Endothelial cell of umbilical vein (primary cell): ENCODE results near the gene ZRANB1. TPM values are rescaled to one million over a fixed set of nuclear protein-coding genes. Genes with fewer than 3 reads are reported as not detected.

Experiments used
- BruUV-seq: library from RNA; stranded (reverse); fragments of 400-500 nt; replicated peaks from 2 replicates; lab custom pipeline; 2021; lab: Mats Ljungman, UMichigan
- CTCF ChIA-PET: fragments of 300-600, 350-600 bp; sonication (Branson Sonifier 250); formaldehyde crosslinking; loops from one replicate; lab custom pipeline; 2021; ENCODE audit warnings: antibody characterized with exemption, inconsistent platforms; lab: Charles Lee
- POLR2A ChIA-PET: fragments of 300-600, 350-600 bp; sonication (Branson Sonifier 250); formaldehyde crosslinking; loops from one replicate; lab custom pipeline; 2021; ENCODE audit warnings: antibody characterized with exemption, inconsistent platforms; lab: Charles Lee
- DNase-seq: peaks from one replicate; pipeline ENCODE4 v3.0.0-alpha.2; 2011; ENCODE audit warnings: low read depth, low spot score
- FAIRE-seq: peaks from 2 replicates; lab custom pipeline; 2011; peaks lifted over from hg19 to GRCh38; lab: Jason Lieb, UNC
- H2AFZ ChIP-seq: 2 replicates; pipeline ENCODE4 v1.6.0; 2012; ENCODE audit warnings: low read depth, low read length, control low read depth, inconsistent platforms
- H3K27ac ChIP-seq: 2 replicates; pipeline ENCODE4 v1.5.1; 2011; ENCODE audit warnings: low read depth, mild to moderate bottlenecking, control low read depth, low read length, moderate library complexity; ENCODE audit not compliant: insufficient read depth
- H3K27me3 ChIP-seq, 2 experiments: 2 replicates each; pipeline versions ENCODE4 v1.6.0 to v1.6.1; 2011; ENCODE audit warnings: low read length in 2 of 2, mixed read lengths in 1 of 2; ENCODE audit not compliant: control insufficient read depth in 2 of 2, insufficient read depth in 2 of 2
- H3K36me3 ChIP-seq, 2 experiments: 2 replicates in 1 of 2; 3 replicates in 1 of 2; pipeline ENCODE4 v1.5.1; 2011; ENCODE audit warnings: low read length in 2 of 2, mild to moderate bottlenecking in 1 of 2, moderate library complexity in 1 of 2; ENCODE audit not compliant: control insufficient read depth in 2 of 2, insufficient read depth in 2 of 2; ENCODE audit errors: extremely low read depth in 1 of 2
- H3K4me1 ChIP-seq: 3 replicates; pipeline ENCODE4 v1.5.1; 2011; ENCODE audit warnings: mild to moderate bottlenecking, low read length; ENCODE audit not compliant: control insufficient read depth, insufficient read depth; ENCODE audit errors: extremely low read depth
- H3K4me2 ChIP-seq: 2 replicates; pipeline ENCODE4 v1.6.1; 2011; ENCODE audit warnings: low read length, control low read depth, mixed read lengths; ENCODE audit not compliant: insufficient read depth
- H3K4me3 ChIP-seq, 3 experiments: fragments of 200-600 bp in 1 of 3; sonication (generic), shearing (Covaris generic) in 1 of 3; replicated peaks in 1 of 3; 2 replicates each; pipeline ENCODE4 v1.5.1; 2011 to 2016; ENCODE audit warnings: control low read depth in 3 of 3, low read length in 3 of 3, mild to moderate bottlenecking in 2 of 3, inconsistent platforms in 1 of 3, low read depth in 1 of 3, moderate library complexity in 1 of 3; ENCODE audit not compliant: insufficient read depth in 1 of 3
- H3K79me2 ChIP-seq: 2 replicates; pipeline ENCODE4 v1.6.0; 2012; ENCODE audit warnings: low read length, inconsistent platforms; ENCODE audit not compliant: control insufficient read depth, insufficient read depth
- H3K9ac ChIP-seq: replicated peaks from 2 replicates; pipeline ENCODE3; 2011; ENCODE audit warnings: low read length, control low read depth; ENCODE audit not compliant: insufficient read depth; ENCODE audit errors: extremely low read depth
- H3K9me1 ChIP-seq: replicated peaks from 3 replicates; pipeline ENCODE4 v1.6.0; 2011; ENCODE audit warnings: mild to moderate bottlenecking, low read length; ENCODE audit not compliant: control insufficient read depth, insufficient read depth; ENCODE audit errors: extremely low read depth
- H3K9me3 ChIP-seq: replicated peaks from 2 replicates; pipeline ENCODE4 v1.5.1; 2012; ENCODE audit warnings: low read length, inconsistent platforms; ENCODE audit not compliant: control insufficient read depth, insufficient read depth
- H4K20me1 ChIP-seq: replicated peaks from 2 replicates; pipeline ENCODE3; 2011; ENCODE audit warnings: mild to moderate bottlenecking, low read length; ENCODE audit not compliant: control insufficient read depth, insufficient read depth; ENCODE audit errors: extremely low read depth
- EZH2 ChIP-seq: IDR thresholded peaks from 2 replicates; pipeline ENCODE4 v1.6.1; 2012; ENCODE audit warnings: borderline replicate concordance, low read depth, mild to moderate bottlenecking, moderate library complexity, low read length, inconsistent platforms; ENCODE audit not compliant: severe bottlenecking
- FOS ChIP-seq: IDR thresholded peaks from 2 replicates; pipeline ENCODE4 v1.6.1; 2011; ENCODE audit warnings: mild to moderate bottlenecking, low read length, moderate library complexity, borderline replicate concordance; ENCODE audit not compliant: insufficient read depth
- GATA2 ChIP-seq: IDR thresholded peaks from 2 replicates; pipeline ENCODE4 v1.7.0; 2011; ENCODE audit warnings: low read depth, mild to moderate bottlenecking, moderate library complexity, mixed read lengths, low read length; ENCODE audit not compliant: insufficient read length, insufficient read depth
- JUN ChIP-seq: IDR thresholded peaks from 2 replicates; pipeline ENCODE4 v1.6.1; 2011; ENCODE audit warnings: borderline replicate concordance, low read depth; ENCODE audit not compliant: insufficient read length, insufficient read depth
- MYC ChIP-seq: IDR thresholded peaks from one replicate; pipeline ENCODE4 v1.6.1; 2011; ENCODE audit warnings: mild to moderate bottlenecking, low read depth, low read length
- POLR2A ChIP-seq: IDR thresholded peaks from 2 replicates; pipeline ENCODE4 v1.6.1; 2012; ENCODE audit warnings: low read depth, mild to moderate bottlenecking, control low read depth, low read length
- POLR2AphosphoS5 ChIP-seq: IDR thresholded peaks from 2 replicates; pipeline ENCODE4 v1.6.1; 2012; ENCODE audit warnings: low read depth, mild to moderate bottlenecking, control low read depth, low read length, moderate library complexity; ENCODE audit not compliant: insufficient read depth
- dilution Hi-C: fragments of 300-500 bp; cut with MboI; formaldehyde crosslinking; loops from one replicate; pipeline ENCODE4 v1.15.0; 2019; ENCODE audit warnings: low sequenced_read_pairs; ENCODE audit not compliant: extremely low pct_ligation_motif_present
- intact Hi-C: fragments of 100-400 bp; cut with micrococcal nuclease; formaldehyde crosslinking; loops from one replicate; pipeline ENCODE4 v1.10.0; 2022
- polyA plus RNA-seq, 4 experiments: library from polyadenylated mRNA; depleted of rRNA in 3 of 4; stranded (reverse) in 3 of 4; unstranded in 1 of 4; fragments of >200 nt; gene quantifications; 2 replicates each; pipeline versions ENCODE4 v1.2.1 to v1.2.3, GENCODE V29; 2011 to 2012; ENCODE audit warnings: missing spikeins in 1 of 4
- total RNA-seq: library from RNA; stranded (reverse); gene quantifications from 2 replicates; pipeline ENCODE4 v1.2.3, GENCODE V29; 2021
- TF ChIP-seq, protein P1 (sequence below): IDR thresholded peaks from 2 replicates; pipeline ENCODE4 v1.6.1; 2011; ENCODE audit not compliant: insufficient read depth, insufficient read length
- TF ChIP-seq, protein P2 (sequence below), 2 donors: IDR thresholded peaks; 1 replicate in 1 of 2; 2 replicates in 1 of 2; pipeline ENCODE4 v1.5.1; 2011; ENCODE audit warnings: low read length in 2 of 2, mild to moderate bottlenecking in 2 of 2, moderate library complexity in 2 of 2, control low read depth in 1 of 2, inconsistent platforms in 1 of 2, low read depth in 1 of 2; ENCODE audit not compliant: insufficient read depth in 1 of 2; ENCODE audit errors: extremely low read depth in 1 of 2

The ZRANB1 gene
- total and polyA plus RNA-seq, 2 donors (not counting 3 experiments of a cell fraction or from before 2014, with no cell fraction given), result 6.2 to 17.7 TPM

DNA sequence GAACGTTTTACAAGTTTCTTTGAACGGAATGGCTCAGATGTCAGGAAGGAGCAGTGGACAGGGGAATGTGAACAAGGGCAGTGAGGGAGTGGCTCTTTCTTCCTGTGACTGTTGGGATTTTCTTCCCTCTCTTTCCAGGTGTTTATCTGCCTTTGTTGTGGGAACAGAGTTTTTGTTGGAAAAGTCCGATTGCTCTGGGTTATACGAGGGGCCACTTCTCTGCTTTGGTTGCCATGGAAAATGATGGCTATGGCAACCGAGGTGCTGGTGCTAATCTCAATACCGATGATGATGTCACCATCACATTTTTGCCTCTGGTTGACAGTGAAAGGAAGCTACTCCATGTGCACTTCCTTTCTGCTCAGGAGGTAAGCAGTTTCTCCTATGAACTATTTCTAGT, 41.4 kb downstream of the ZRANB1 start:
- ChIA-PET POLR2A (no interaction called here), CTCF (interaction anchor here (3.3 kb wide), 1 partner anchor 9 kb away, joined by 17 read pairs; no protein-coding TSS in a partner anchor)
- Histone ChIP-seq H3K4me3 (no peak overlapping the region), H3K27ac (peak overlapping the region; percentile 10), H3K27me3 (no peaks in the 10 kb centered on the region), H3K9ac (no peak overlapping the region), H3K79me2 (peaks cover 2% of the 10 kb centered on the region), H3K4me1 (peaks cover 4% of the 10 kb centered on the region), H3K4me2 (no peak overlapping the region), H3K36me3 (peaks cover 13 to 15% of the 10 kb centered on the region in 2 experiments), H3K9me1 (no peaks in the 10 kb centered on the region), H2AFZ (no peak overlapping the region), H4K20me1 (peaks cover 9% of the 10 kb centered on the region), H3K9me3 (no peaks in the 10 kb centered on the region)
- TF ChIP-seq EZH2 (no peak), JUN (peak; percentile 75), FOS (no peak), POLR2A (no peak), GATA2 (no peak), POLR2AphosphoS5 (no peak), MYC (no peak)
- TF ChIP-seq, protein P1, sequence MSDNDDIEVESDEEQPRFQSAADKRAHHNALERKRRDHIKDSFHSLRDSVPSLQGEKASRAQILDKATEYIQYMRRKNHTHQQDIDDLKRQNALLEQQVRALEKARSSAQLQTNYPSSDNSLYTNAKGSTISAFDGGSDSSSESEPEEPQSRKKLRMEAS, result peak; percentile 29
- TF ChIP-seq, protein P2, sequence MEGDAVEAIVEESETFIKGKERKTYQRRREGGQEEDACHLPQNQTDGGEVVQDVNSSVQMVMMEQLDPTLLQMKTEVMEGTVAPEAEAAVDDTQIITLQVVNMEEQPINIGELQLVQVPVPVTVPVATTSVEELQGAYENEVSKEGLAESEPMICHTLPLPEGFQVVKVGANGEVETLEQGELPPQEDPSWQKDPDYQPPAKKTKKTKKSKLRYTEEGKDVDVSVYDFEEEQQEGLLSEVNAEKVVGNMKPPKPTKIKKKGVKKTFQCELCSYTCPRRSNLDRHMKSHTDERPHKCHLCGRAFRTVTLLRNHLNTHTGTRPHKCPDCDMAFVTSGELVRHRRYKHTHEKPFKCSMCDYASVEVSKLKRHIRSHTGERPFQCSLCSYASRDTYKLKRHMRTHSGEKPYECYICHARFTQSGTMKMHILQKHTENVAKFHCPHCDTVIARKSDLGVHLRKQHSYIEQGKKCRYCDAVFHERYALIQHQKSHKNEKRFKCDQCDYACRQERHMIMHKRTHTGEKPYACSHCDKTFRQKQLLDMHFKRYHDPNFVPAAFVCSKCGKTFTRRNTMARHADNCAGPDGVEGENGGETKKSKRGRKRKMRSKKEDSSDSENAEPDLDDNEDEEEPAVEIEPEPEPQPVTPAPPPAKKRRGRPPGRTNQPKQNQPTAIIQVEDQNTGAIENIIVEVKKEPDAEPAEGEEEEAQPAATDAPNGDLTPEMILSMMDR (IDR thresholded peaks at IDR 0.05; ENCODE audit: extremely low read depth in 1 of 2, insufficient read depth in 1 of 2, low read depth in 1 of 2, low read length in 2 of 2), result no peak
- dilution Hi-C loops, result no loop called here
- DNase-seq (peak; percentile 55), FAIRE-seq (peak; percentile 74)
- intact Hi-C loops, result loop anchor here (2.0 kb wide), 1 partner anchor 67 kb away; no protein-coding TSS in a partner anchor
- no TSS peak for BruUV-seq
